Measurements from ENCODE around the gene NCOA6.
"Not testable (repeated sequence)": the region's sequence is repeated elsewhere in the genome, so short reads cannot be mapped to it uniquely, and the experiment has no call there.

Gene NCOA6

DNA sequence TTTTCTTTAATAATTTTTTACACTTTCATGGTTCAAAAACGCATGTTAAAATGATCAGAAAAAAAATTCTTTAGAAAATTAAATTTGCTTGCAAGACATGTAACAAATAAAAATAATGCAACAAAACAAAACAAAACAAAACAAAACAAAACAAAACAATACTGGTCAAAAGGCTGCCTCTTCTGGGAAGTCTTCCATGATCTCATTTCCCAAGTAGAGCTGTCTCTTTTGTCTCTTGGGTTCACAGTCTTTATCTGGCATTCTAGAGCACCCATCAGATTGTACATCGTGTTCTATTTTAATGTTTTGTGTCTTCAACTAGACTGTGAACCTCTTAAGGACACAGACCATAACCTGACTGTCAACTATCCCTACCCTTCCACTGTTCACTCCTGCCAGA lies 96.0 kb downstream of the NCOA6 start:
- TF ChIP-seq, protein P1, sequence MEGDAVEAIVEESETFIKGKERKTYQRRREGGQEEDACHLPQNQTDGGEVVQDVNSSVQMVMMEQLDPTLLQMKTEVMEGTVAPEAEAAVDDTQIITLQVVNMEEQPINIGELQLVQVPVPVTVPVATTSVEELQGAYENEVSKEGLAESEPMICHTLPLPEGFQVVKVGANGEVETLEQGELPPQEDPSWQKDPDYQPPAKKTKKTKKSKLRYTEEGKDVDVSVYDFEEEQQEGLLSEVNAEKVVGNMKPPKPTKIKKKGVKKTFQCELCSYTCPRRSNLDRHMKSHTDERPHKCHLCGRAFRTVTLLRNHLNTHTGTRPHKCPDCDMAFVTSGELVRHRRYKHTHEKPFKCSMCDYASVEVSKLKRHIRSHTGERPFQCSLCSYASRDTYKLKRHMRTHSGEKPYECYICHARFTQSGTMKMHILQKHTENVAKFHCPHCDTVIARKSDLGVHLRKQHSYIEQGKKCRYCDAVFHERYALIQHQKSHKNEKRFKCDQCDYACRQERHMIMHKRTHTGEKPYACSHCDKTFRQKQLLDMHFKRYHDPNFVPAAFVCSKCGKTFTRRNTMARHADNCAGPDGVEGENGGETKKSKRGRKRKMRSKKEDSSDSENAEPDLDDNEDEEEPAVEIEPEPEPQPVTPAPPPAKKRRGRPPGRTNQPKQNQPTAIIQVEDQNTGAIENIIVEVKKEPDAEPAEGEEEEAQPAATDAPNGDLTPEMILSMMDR (IDR thresholded peaks at IDR 0.05; ENCODE audit: control insufficient read depth, extremely low read depth, insufficient read depth): no peak
- DNase-seq (ENCODE audit: low read depth): no peak
- no peak overlapping the region for H3K4me3 ChIP-seq (ENCODE audit: low read depth, low read length)

DNA sequence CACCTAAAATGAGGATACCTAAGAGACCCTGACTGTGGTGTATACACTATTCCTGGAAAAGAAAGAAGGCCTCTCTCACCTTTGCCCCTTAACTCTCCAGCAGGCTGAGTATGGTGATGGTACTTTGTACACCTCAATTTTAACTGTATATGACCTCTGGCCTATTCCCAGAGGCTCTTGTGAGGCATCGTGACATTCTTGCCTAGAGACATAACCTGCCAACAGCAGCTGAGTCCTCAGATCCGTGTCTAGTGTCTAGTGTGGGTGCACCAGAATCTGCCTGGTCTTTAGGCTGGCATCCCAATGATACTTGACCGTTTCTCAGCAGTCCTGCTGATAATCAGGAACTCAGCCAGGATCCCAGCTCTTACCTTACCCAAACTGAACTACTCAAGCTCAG lies 101.3 kb downstream of the NCOA6 start:
- no peak overlapping the region for H3K4me3 ChIP-seq (ENCODE audit: low read depth, low read length)
- no peak for DNase-seq (ENCODE audit: low read depth)
- TF ChIP-seq, protein P1 (IDR thresholded peaks at IDR 0.05; ENCODE audit: control insufficient read depth, extremely low read depth, insufficient read depth): no peak

DNA sequence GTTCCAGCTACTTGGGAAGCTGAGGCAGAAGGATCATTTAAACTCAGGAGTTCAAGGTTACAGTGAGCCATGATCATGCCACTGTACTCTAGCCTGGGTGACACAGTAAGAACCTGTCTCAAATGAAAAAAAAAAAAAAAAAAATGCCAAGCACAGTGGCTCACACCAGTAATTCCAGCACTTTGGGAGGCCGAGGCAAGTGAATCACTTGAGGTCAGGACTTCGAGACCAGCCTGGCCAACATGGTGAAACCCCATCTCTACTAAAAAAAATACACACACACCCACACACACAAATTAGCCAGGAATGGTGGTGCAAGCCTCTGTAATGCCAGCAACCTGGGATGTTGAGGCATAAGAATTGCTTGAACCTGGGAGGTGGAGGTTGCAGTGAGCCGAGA lies 102.9 kb downstream of the NCOA6 start:
- DNase-seq (ENCODE audit: low read depth): not testable (repeated sequence)

DNA sequence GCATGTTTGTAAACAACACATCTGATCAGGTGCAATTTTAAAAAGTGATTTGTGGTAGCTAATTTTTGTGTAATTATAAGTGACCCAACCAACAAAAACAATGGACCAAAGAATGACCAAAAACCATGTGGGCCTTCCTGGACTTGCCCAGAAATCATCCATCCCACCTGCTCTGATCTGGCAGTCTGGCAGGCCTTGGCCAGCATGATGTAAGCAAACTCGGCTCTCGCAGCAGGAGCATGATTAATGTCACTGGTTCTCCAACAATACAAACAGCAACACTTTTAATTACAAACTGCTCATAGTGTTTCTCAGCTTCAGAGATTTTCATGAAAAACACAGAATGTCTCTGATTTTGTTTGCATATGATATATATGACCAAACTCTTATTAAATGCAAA lies 105.2 kb downstream of the NCOA6 start:
- H3K4me3 ChIP-seq (ENCODE audit: low read depth, low read length): no peak overlapping the region
- TF ChIP-seq, protein P1 (IDR thresholded peaks at IDR 0.05; ENCODE audit: control insufficient read depth, extremely low read depth, insufficient read depth): no peak
- no peak for DNase-seq (ENCODE audit: low read depth)

More for the DNA sequence above, 102.9 kb downstream of the NCOA6 start:
- H3K4me3 ChIP-seq (ENCODE audit: low read depth, low read length): not testable (repeated sequence)

DNA sequence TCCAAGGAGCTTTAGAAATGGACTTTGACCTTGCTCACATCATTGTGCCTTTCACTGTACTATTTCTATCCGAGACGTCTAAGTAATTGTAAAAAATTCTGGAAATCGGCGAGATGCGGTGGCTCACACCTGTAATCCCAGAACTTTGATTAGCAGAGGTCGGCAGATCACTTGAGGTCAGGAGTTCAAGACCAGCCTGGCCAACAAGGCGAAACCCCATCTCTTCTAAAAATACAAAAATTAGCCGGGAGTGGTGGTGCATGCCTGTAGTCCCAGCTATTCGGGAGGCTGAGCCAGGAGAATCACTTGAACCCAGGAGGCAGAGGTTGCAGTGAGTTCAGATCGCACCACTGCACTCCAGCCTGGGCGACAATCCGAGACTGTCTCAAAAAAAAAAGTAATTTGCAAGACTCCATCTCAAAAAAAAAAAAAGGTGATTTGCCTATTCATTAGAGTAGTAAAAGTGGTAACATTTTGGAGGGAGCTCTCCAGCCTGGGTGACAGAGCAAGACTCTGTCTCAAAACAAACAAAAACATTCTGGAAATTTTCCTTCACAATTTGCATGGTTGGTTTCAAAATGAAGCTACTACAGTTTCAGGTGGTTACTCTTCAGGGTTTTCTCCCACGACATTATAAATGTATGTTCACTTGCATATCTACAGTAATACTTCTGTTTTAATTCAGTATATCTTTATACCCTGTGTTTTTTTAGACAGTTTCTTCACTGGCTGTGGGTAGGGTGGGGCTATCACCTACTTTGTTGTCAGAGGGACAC lies 106.0 kb downstream of the NCOA6 start:
- not testable (repeated sequence) for DNase-seq (ENCODE audit: low read depth); H3K4me3 ChIP-seq (ENCODE audit: low read depth, low read length)

DNA sequence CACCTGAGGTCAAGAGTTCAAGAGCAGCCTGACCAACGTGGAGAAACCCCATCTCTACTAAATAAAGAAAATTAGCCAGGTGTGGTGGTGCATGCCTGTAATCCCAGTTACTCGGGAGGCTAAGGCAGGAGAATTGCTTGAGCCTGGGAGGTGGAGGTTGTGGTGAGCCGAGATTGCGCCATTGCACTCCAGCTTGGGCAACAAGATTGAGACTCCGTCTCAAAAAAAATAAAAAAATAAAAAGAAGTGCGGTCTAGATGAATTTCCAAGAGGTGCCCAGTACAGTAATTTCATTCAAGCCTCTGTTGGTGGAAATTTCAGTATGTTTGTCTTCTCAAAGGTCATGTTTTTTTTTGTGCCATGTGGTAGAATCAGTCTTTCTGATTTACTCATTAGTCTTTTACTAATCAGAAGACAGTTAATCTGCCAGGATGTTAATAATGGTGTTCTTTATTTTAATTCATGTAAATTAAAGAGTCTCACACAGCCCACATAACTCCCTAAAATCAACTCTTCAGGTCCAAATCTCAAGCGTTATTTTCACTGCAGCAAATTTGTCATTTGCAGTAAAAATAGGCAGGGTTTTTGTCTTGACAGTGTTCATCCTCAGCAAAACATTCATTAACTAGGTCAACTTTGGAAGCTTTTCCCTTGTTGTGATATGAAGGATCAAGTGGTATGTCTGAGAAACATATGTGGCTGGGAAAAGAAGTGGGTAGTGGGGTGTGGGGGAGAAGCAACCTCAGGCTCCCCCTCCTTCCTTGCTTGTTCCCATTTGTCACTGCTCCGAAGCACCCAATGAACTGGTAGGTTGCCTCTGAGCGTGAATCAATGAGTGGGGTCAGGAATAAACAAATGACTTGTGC lies 108.0 kb downstream of the NCOA6 start:
- H3K4me3 ChIP-seq (ENCODE audit: low read depth, low read length): no peak overlapping the region
- no peak for DNase-seq (ENCODE audit: low read depth)
- TF ChIP-seq, protein P1 (IDR thresholded peaks at IDR 0.05; ENCODE audit: control insufficient read depth, extremely low read depth, insufficient read depth): no peak

DNA sequence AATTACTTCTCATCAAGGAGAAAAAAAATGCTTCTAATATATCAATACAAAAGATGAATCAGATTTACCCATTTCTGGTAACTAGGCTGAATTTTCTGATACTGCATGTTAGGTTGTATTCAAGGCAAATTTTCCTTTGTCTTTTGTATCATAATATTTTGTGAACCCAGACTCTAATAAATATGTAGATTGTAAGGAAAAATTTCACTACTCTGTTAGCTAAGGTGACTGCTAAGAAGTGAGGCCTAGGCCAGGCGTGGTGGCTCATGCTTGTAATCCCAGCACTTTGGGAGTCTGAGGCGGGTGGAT lies 108.6 kb downstream of the NCOA6 start:
- no peak for DNase-seq (ENCODE audit: low read depth)
- no peak overlapping the region for H3K4me3 ChIP-seq (ENCODE audit: low read depth, low read length)
- TF ChIP-seq, protein P1 (IDR thresholded peaks at IDR 0.05; ENCODE audit: control insufficient read depth, extremely low read depth, insufficient read depth): no peak

DNA sequence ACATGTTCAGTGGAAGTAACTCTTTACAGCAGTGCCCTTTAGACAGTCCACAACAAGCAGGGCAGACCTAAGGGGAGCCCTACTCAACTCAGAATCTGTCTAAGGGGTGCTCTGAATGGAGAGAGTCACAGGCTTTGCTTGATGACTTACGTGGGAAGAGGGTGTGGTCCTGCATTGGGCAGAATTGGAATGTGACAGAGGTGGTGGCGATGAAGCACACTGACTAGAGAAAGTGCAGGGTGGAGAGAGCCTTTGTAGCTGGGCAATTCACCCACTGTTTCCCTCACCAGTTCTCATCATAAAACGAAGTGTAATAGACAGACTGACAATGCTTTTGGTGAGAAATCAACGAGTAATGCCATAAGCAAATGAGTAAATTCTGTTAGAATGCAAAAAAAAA lies 110.1 kb downstream of the NCOA6 start:
- no peak for DNase-seq (ENCODE audit: low read depth)
- no peak overlapping the region for H3K4me3 ChIP-seq (ENCODE audit: low read depth, low read length)
- TF ChIP-seq, protein P1 (IDR thresholded peaks at IDR 0.05; ENCODE audit: control insufficient read depth, extremely low read depth, insufficient read depth): no peak

DNA sequence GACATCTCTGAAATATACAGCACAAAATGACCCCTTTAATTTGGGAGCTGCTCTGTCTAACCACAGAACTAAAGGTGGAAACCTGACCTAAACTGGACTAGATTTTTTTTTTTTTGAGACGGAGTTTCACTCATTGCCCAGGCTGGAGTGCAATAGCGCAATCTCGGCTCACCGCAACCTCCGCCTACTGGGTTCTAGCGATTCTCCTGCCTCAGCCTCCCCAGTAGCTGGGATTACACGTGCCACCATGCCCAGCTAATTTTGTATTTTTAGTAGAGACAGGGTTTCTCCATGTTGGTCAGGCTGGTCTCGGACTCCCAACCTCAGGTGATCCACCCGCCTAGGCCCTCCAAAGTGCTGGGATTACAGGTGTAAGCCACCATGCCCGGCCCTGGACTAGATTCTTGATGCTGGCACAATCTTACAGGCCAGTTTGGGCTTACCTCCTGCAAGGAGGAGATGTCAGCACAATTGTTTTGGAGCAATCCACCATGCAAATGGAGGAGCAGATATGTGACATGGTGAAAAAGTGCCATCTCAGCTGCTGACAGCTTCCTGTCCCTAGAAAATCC lies 111.4 kb downstream of the NCOA6 start:
- not testable (repeated sequence) for H3K4me3 ChIP-seq (ENCODE audit: low read depth, low read length)

More for the DNA sequence above, 111.4 kb downstream of the NCOA6 start:
- DNase-seq (ENCODE audit: low read depth): not testable (repeated sequence)

Data from LNCaP clone FGC (cell line).